Stomach (tissue), 4 donors: ENCODE results near the gene CASS4.

Experiments
- POLR2A ChIP-seq, 4 donors: fragments of 450-650 bp; IDR thresholded peaks; one replicate each; pipeline ENCODE4 v1.6.1; 2016; ENCODE audit warnings: antibody characterized with exemption in 4 of 4, control low read depth in 2 of 4, mild to moderate bottlenecking in 1 of 4, moderate library complexity in 1 of 4
- POLR2AphosphoS5 ChIP-seq, 3 donors: sonication (generic); formaldehyde crosslinking; IDR thresholded peaks; one replicate each; pipeline ENCODE4 v1.6.1; 2016; ENCODE audit warnings: antibody characterized with exemption in 3 of 3
- TF ChIP-seq, protein P1 (sequence below), 7 experiments: fragments of 450-650 bp in 4 of 7; fragments of 200-600 bp in 3 of 7; sonication (generic) in 3 of 7; IDR thresholded peaks; one replicate each; pipeline ENCODE4 v1.5.1; 2016 to 2019; ENCODE audit warnings: antibody characterized with exemption in 7 of 7, control low read depth in 2 of 7, mild to moderate bottlenecking in 1 of 7

DNA sequence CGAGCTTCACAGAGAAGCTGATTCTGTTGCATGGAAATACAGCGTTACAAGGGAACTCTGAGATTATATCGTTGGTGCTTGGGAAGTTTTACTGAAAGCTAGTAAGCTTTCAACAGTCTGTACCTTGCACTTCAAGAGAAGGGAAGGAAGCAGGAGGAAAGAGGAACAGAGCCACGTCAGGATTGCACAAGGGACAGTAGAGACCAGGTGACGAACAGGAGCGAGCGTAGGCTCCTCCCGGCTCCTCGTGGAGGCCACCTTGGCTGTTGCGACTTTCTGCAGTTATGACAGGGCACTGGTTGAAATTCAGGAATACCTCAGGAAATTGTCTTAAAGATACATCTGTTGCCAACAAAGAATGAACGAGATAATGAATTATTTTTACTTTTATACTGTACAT, 75.2 kb downstream of the CASS4 start:
- TF ChIP-seq, protein P1, sequence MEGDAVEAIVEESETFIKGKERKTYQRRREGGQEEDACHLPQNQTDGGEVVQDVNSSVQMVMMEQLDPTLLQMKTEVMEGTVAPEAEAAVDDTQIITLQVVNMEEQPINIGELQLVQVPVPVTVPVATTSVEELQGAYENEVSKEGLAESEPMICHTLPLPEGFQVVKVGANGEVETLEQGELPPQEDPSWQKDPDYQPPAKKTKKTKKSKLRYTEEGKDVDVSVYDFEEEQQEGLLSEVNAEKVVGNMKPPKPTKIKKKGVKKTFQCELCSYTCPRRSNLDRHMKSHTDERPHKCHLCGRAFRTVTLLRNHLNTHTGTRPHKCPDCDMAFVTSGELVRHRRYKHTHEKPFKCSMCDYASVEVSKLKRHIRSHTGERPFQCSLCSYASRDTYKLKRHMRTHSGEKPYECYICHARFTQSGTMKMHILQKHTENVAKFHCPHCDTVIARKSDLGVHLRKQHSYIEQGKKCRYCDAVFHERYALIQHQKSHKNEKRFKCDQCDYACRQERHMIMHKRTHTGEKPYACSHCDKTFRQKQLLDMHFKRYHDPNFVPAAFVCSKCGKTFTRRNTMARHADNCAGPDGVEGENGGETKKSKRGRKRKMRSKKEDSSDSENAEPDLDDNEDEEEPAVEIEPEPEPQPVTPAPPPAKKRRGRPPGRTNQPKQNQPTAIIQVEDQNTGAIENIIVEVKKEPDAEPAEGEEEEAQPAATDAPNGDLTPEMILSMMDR (IDR thresholded peaks at IDR 0.05): no peak
- TF ChIP-seq POLR2A (IDR thresholded peaks at IDR 0.05) (no peak), POLR2AphosphoS5 (IDR thresholded peaks at IDR 0.05) (no peak)
